Panc1 (cell line): ENCODE data around the gene MET.

Source experiments
- CTCF ChIP-seq: fragments of 450-650 bp; IDR thresholded peaks from 2 replicates; pipeline ENCODE4 v1.5.1; 2017; ENCODE audit warnings: mild to moderate bottlenecking
- POLR2AphosphoS5 ChIP-seq: IDR thresholded peaks from 2 replicates; pipeline ENCODE4 v1.6.1; 2012; ENCODE audit warnings: mild to moderate bottlenecking, low read depth, low read length, moderate library complexity
- REST ChIP-seq, 2 experiments: IDR thresholded peaks; 2 replicates each; pipeline ENCODE4 v1.6.1; 2011 to 2012; ENCODE audit warnings: low read depth in 2 of 2, control low read depth in 1 of 2, low read length in 1 of 2, mild to moderate bottlenecking in 1 of 2, moderate library complexity in 1 of 2; ENCODE audit not compliant: insufficient read depth in 1 of 2

GRCh38 chr7:116647290-116647689 lies 24.7 kb upstream of the MET start:
- TF ChIP-seq POLR2AphosphoS5 (no peak), CTCF (no peak), REST (IDR thresholded peaks at IDR 0.05; ENCODE audit: insufficient read depth in 1 of 2, low read depth in 2 of 2, low read length in 1 of 2) (no peak)
